Forelimb muscle (tissue), 1 donor: Measurements from ENCODE around the gene UBXN10. TPM values are rescaled to one million over a fixed set of nuclear protein-coding genes. Genes with fewer than 3 reads are reported as not detected.
A peak's percentile ranks its signal among the peaks of the same experiment; 100 is the strongest.

Source experiments
- DNase-seq: peaks from one replicate; pipeline ENCODE4 v3.0.0-alpha.2; 2013; ENCODE audit warnings: low read depth
- polyA plus RNA-seq: library from polyadenylated mRNA; unstranded; fragments of 120-200 nt; gene quantifications from one replicate; pipeline ENCODE4 v1.2.1, GENCODE V29; 2013; ENCODE audit not compliant: insufficient read length

The UBXN10 gene
- polyA plus RNA-seq, 1 donor, result 0.15 TPM

DNA sequence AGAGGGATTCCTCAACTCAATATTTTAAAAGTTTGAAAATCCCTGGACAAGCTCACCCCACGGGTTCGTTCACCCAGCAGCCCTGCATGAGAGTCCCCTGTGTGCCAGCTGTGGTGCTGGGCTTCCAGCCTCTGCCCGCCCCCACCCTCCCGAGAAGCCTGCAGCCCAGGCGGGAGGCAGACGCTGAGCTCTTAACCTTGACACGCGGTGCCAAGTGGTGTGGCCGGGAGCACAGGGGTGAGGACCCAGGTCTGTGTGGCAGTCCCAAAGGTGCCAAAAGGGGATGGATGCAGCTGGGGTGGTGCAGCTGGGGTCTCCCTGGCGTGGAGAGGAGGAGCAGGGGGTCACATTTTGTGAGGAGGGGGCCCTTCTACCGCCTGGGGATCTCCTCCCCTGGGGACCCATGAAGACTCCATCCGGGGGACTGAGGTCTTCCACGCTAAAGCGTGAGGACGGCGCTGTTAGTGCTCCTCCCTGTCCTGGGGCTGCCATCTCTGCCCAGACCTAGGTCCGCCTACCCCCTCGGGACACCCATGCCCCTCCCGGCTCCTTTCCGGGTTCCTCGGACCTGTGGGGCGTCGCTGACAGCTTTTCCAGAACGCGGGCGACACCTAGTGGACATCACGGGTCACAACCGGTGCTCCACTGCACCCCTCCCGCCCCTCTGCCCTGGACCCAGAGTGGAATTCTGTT lies 33.8 kb upstream of the UBXN10 start:
- peak; percentile 16 for DNase-seq

- no peak for DNase-seq
Measured at GRCh38 chr1:20152599-20152930, 33.3 kb upstream of the UBXN10 start.

DNA sequence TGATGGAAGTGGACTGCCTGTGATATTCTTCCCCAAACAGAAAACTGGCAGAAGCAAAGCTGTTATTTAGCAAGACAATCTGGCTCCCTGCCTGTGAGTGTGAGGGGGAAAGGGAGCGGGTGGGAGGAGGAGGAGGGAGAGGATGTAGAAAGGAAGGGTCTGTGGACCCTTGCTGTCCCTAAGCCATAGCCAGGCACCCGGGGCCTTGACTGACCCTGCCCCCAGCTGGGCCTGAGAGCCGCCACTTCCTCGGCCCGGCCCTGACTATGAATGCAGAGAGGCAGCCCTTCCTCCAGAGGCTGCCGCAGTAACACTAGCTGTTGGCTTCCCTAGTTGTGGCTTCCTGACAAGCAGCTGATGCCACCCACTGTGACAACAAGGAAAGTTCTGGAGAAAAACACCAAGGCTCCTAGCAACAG lies 32.9 kb upstream of the UBXN10 start:
- no peak for DNase-seq

DNA sequence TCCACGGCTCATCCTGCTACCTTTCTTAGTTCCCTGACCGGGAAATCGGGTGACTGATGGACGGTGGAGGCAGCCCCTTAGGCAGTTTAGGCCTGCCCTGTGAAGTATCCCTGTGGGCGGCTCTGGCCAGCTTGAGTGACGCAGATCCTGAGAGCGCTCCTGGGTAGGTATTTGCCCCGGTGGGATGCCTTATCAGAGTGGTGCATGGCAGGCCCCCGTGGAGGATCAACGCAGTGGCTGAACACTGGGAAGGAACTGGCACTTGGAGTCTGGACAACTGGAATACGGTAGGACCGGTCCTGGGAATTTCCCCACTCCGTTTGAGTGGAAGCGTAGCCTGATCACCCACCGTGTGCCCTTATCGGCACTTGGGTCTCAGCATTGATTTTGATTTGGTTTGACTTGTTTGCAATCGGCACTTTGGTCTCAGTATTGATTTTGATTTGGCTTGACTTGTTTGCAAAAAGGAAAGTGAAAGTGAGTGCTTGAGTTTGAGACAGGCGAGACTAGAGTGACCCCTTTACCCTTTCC lies 31.5 kb upstream of the UBXN10 start:
- no peak for DNase-seq

DNA sequence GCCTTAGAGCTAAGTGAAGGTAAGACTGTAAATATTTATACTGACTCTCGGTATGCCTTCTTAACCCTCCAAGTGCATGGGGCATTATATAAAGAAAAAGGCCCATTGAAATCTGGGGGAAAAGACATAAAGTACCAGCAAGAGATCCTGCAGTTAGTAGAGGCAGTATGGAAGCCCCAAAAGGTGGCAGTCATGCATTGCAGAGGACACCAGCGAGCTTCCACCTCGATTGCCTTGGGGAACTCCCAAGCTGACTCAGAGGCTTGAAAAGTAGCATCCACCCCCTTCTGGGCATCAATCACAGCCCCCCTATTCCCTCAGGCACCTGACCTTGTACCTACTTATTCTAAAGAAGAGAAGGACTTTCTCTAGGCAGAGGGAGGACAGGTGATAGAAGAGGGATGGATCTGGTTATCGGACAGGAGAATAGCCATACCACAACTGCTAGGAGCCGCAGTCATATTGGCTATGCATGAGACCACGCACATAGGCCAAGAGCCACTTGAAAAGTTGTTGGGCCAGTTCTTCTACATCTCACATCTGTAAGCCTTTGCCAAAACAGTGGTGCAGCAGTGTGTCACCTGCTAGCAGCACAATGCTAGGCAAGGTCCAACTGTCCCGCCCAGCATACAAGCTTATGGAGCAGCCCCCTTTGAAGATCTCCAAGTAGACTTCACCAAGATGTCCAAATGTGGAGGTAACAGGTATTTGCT lies 27.4 kb upstream of the UBXN10 start:
- DNase-seq, result no peak

DNA sequence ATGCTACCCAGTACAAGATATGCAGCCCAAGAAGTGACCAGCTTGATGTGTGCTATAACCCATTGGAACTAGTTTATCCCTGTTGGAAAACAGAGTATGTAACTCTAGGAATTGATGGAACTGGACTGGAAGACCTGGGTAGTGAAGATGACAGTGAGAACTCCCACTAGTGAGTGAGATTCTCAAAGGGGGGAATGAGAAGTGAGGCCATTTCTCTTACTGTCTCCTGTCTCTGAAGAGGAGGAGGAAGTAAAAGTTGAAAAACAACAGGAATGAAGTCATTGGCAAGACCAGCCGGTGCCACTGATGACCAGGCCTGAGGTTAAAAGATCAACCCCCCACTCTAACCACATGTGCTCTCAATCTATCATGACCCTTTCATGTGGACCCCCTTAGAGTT lies 25.9 kb upstream of the UBXN10 start:
- no peak for DNase-seq

GRCh38 chr1:20164694-20165202 lies 21.1 kb upstream of the UBXN10 start:
- DNase-seq, result peak; percentile 14

DNA sequence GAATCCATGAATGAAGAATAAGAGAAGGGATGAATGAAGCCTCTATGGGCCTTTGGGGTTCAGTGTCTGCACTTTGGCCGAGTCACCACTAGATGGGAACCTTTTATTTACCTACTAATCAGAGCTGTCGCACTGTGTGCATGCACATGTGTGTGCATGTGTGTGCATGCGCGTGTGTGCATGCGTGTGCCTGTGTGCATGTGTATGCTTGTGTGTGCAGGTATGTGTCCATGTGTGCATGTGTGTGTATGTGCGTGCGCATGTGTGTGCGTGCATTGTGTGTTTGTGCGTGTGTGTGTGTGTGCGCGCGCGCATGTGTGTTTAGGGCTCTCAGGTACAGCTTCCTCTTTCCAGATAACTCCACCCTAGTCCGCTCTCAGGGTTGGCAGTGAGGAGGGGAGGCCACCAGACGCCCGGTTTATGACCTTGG lies 20.4 kb upstream of the UBXN10 start:
- no peak for DNase-seq

GRCh38 chr1:20166051-20166450 lies 19.8 kb upstream of the UBXN10 start:
- DNase-seq, result no peak

- DNase-seq, result no peak
Measured at GRCh38 chr1:20167126-20167525, 18.8 kb upstream of the UBXN10 start.

- no peak for DNase-seq
Measured at GRCh38 chr1:20168564-20169491, 17.1 kb upstream of the UBXN10 start.

DNA sequence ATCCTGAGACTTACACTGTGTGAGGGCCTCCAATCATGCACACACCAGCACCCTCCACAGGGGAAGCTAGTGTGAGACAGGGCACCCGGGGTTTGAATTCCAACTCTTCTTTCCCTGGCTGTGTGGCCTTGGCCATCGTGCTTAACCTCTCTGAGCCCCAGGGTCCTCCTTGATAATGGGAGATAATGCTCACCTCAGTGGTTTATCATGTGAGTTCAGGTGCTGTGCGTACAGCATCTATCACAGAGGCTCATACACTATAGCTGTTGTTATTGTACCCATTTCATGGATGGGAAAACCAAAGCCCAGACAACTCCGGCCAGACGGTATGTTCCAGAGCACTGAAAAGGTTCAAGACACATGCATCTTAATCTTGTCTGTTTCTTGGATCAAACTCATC lies 16.0 kb upstream of the UBXN10 start:
- no peak for DNase-seq

- no peak for DNase-seq
Measured at GRCh38 chr1:20172033-20172590, 13.8 kb upstream of the UBXN10 start.

GRCh38 chr1:20174937-20175666 lies 10.8 kb upstream of the UBXN10 start:
- no peak for DNase-seq

GRCh38 chr1:20178634-20179370 lies 7.1 kb upstream of the UBXN10 start:
- no peak for DNase-seq

- DNase-seq, result no peak
Measured at GRCh38 chr1:20179371-20180128, 6.3 kb upstream of the UBXN10 start.

DNA sequence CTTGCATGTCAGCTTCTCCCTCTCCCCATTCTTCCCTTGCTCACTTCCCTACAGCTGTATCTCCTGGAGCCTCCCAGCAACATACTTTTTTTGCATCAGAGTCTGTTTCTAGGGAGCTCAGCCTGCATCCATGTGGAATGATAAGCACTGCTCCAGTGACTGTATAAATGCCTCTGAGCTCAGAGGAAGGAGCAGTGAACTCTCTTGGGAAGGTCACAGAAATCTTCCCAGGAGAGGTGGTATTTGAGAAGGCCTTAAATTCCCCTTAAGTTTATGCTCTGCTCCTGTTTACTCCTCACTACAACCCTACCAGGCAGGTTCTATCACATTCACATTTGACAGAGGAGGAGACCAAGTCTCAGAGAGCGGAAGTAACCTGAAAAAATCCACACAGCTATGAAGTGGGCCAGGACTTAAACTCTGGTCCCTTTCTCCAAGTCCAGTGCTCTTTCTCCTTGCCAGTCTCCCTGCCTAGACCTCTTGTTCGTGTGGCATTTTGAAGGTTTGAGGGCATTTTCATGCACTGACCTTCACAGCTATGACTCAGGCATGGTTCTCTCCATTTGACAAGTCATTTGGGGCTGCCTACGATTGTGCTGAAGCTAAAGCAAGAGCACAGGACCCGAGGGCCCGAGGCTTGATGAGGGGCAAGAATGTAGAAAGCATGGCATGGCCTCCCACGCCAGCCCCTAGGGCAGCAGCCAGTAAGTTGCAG lies 5.6 kb upstream of the UBXN10 start:
- no peak for DNase-seq

GRCh38 chr1:20180844-20181207 lies 5.1 kb upstream of the UBXN10 start:
- DNase-seq, result no peak

DNA sequence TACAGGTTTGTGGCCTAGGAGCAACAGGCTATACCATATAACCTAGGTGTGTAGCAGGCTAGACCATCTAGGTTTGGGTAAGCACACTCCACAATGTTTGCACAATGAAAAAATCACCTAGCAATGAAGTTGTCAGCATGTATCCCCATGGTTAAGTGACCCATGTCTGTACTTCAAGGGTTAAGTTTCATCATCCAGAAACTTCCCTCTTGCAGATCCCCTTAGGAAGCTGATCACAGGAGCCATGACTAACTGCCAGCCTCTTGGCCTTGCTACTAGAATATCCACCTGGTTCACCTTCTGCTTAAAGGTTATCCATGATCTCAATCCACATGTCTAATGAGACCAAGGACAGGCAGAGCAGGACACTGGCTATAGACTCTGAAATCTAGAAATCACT lies 3.5 kb upstream of the UBXN10 start:
- DNase-seq, result no peak
